ENCODE results near the gene KRTAP5-9. TPM values are rescaled to one million over a fixed set of nuclear protein-coding genes. Genes with fewer than 3 reads are reported as not detected.
"Not testable (repeated sequence)": the region's sequence is repeated elsewhere in the genome, so short reads cannot be mapped to it uniquely, and the experiment has no call there.

KRTAP5-9 gene
- total RNA-seq, 1 donor from 2014 or later = 0.26 TPM

GRCh38 chr11:71527576-71528210 lies 20.5 kb upstream of the KRTAP5-9 start:
- TF ChIP-seq CTCF (IDR thresholded peaks at IDR 0.05; ENCODE audit: unreplicated experiment) = no peak
- H3K4me1 Mint-ChIP-seq (ENCODE audit: low read depth) = peaks cover 5% of the 10 kb centered on the region
- no peak overlapping the region for H3K4me3 Mint-ChIP-seq (ENCODE audit: low read depth)
- H3K27me3 Mint-ChIP-seq = no peaks in the 10 kb centered on the region
- DNase-seq (ENCODE audit: low spot score, unreplicated experiment) = no peak
- no peak overlapping the region for H3K27ac Mint-ChIP-seq
- no peaks in the 10 kb centered on the region for H3K9me3 Mint-ChIP-seq (ENCODE audit: low read depth)
- no peaks in the 10 kb centered on the region for H3K36me3 Mint-ChIP-seq (ENCODE audit: insufficient read depth)

GRCh38 chr11:71530602-71531001 lies 17.6 kb upstream of the KRTAP5-9 start:
- no peak overlapping the region for H3K4me3 Mint-ChIP-seq (ENCODE audit: low read depth)
- H3K4me1 Mint-ChIP-seq (ENCODE audit: low read depth) = peaks cover 18% of the 10 kb centered on the region
- no peak for TF ChIP-seq CTCF (IDR thresholded peaks at IDR 0.05; ENCODE audit: unreplicated experiment)
- DNase-seq (ENCODE audit: low spot score, unreplicated experiment) = no peak
- no peaks in the 10 kb centered on the region for H3K9me3 Mint-ChIP-seq (ENCODE audit: low read depth)
- H3K36me3 Mint-ChIP-seq (ENCODE audit: insufficient read depth) = no peaks in the 10 kb centered on the region
- no peaks in the 10 kb centered on the region for H3K27me3 Mint-ChIP-seq
- no peak overlapping the region for H3K27ac Mint-ChIP-seq

GRCh38 chr11:71532036-71532610 lies 16.1 kb upstream of the KRTAP5-9 start:
- no peaks in the 10 kb centered on the region for H3K36me3 Mint-ChIP-seq (ENCODE audit: insufficient read depth)
- no peak for TF ChIP-seq CTCF (IDR thresholded peaks at IDR 0.05; ENCODE audit: unreplicated experiment)
- no peak overlapping the region for H3K27ac Mint-ChIP-seq
- no peak overlapping the region for H3K4me3 Mint-ChIP-seq (ENCODE audit: low read depth)
- no peaks in the 10 kb centered on the region for H3K27me3 Mint-ChIP-seq
- DNase-seq (ENCODE audit: low spot score, unreplicated experiment) = no peak
- peaks cover 21% of the 10 kb centered on the region for H3K4me1 Mint-ChIP-seq (ENCODE audit: low read depth)
- no peaks in the 10 kb centered on the region for H3K9me3 Mint-ChIP-seq (ENCODE audit: low read depth)

GRCh38 chr11:71534711-71535608 lies 13.3 kb upstream of the KRTAP5-9 start:
- not testable (repeated sequence) for DNase-seq (ENCODE audit: low spot score, unreplicated experiment); H3K36me3 Mint-ChIP-seq (ENCODE audit: insufficient read depth); H3K27me3 Mint-ChIP-seq; H3K9me3 Mint-ChIP-seq (ENCODE audit: low read depth)
- H3K4me1 Mint-ChIP-seq (ENCODE audit: low read depth) = peaks cover 17% of the 10 kb centered on the region
- H3K4me3 Mint-ChIP-seq (ENCODE audit: low read depth) = peak overlapping the region; percentile 47
- peak overlapping the region; percentile 89 for H3K27ac Mint-ChIP-seq

GRCh38 chr11:71535825-71536224 lies 12.4 kb upstream of the KRTAP5-9 start:
- H3K4me1 Mint-ChIP-seq (ENCODE audit: low read depth) = peaks cover 17% of the 10 kb centered on the region
- H3K27ac Mint-ChIP-seq = no peak overlapping the region

More at GRCh38 chr11:71535825-71536224, 12.4 kb upstream of the KRTAP5-9 start:
- no peak overlapping the region for H3K4me3 Mint-ChIP-seq (ENCODE audit: low read depth)
- no peak for DNase-seq (ENCODE audit: low spot score, unreplicated experiment)
- peaks cover 3% of the 10 kb centered on the region for H3K9me3 Mint-ChIP-seq (ENCODE audit: low read depth)
- H3K36me3 Mint-ChIP-seq (ENCODE audit: insufficient read depth) = no peaks in the 10 kb centered on the region
- H3K27me3 Mint-ChIP-seq = no peaks in the 10 kb centered on the region
- no peak for TF ChIP-seq CTCF (IDR thresholded peaks at IDR 0.05; ENCODE audit: unreplicated experiment)
